IMR-90 (cell line): ENCODE results near the gene COG3. TPM values are rescaled to one million over a fixed set of nuclear protein-coding genes. Genes with fewer than 3 reads are reported as not detected.

ENCODE experiments used
- ATAC-seq: fragments of 200-7000 bp; cut with Tn5 transposase; 2 replicates; pipeline ENCODE4 v1.9.1; 2020; ENCODE audit warnings: low read depth, mild to moderate bottlenecking, moderate library complexity
- BruUV-seq: library from RNA; stranded (reverse); fragments of 400-500 nt; replicated peaks from 2 replicates; lab custom pipeline; 2021; lab: Mats Ljungman, UMichigan
- CTCF ChIA-PET: fragments of 300-600 bp; formaldehyde crosslinking; extraction: SDS; loops from one replicate; lab custom pipeline; 2021; ENCODE audit warnings: antibody characterized with exemption; lab: Yijun Ruan, JAX
- POLR2A ChIA-PET: fragments of 300-600 bp; sonication (Branson Sonifier 250); formaldehyde crosslinking; loops from one replicate; lab custom pipeline; 2022; ENCODE audit warnings: antibody characterized with exemption; ENCODE audit not compliant: unreplicated experiment; lab: Charles Lee
- DNase-seq: peaks from one replicate; pipeline ENCODE4 v3.0.0; 2013
- H2AFZ ChIP-seq: replicated peaks from 2 replicates; pipeline ENCODE3; 2013; ENCODE audit warnings: low read length, mild to moderate bottlenecking; ENCODE audit not compliant: poor library complexity
- H2AK5ac ChIP-seq: 2 replicates; pipeline ENCODE4 v1.6.1; 2013; ENCODE audit warnings: low read depth, low read length, inconsistent platforms
- H2AK9ac ChIP-seq: replicated peaks from 2 replicates; pipeline ENCODE3; 2013; ENCODE audit warnings: mild to moderate bottlenecking, low read depth, low read length, moderate library complexity; ENCODE audit not compliant: poor library complexity
- H2BK120ac ChIP-seq: 2 replicates; pipeline ENCODE4 v1.6.1; 2013; ENCODE audit warnings: low read depth, low read length, inconsistent platforms
- H2BK15ac ChIP-seq: 3 replicates; pipeline ENCODE4 v1.6.1; 2013; ENCODE audit warnings: low read depth, low read length, inconsistent platforms
- H2BK20ac ChIP-seq: 2 replicates; pipeline ENCODE4 v1.6.1; 2013; ENCODE audit warnings: low read depth, mild to moderate bottlenecking, inconsistent platforms, low read length, moderate library complexity
- H2BK5ac ChIP-seq: 2 replicates; pipeline ENCODE4 v1.6.1; 2013; ENCODE audit warnings: mild to moderate bottlenecking, low read depth, low read length, inconsistent platforms; ENCODE audit not compliant: poor library complexity, severe bottlenecking
- H3K14ac ChIP-seq: replicated peaks from 2 replicates; pipeline ENCODE4 v1.6.1; 2013; ENCODE audit warnings: low read depth, low read length, inconsistent platforms
- H3K18ac ChIP-seq: 2 replicates; pipeline ENCODE4 v1.6.1; 2013; ENCODE audit warnings: low read depth, low read length, control low read depth
- H3K23ac ChIP-seq: 2 replicates; pipeline ENCODE4 v1.6.1; 2013; ENCODE audit warnings: low read depth, low read length, inconsistent platforms
- H3K27ac ChIP-seq: 2 replicates; pipeline ENCODE4 v1.5.1; 2013; ENCODE audit warnings: mild to moderate bottlenecking, control low read depth, low read length; ENCODE audit not compliant: insufficient read depth
- H3K27me3 ChIP-seq: 2 replicates; pipeline ENCODE4 v1.6.1; 2013; ENCODE audit warnings: low read length; ENCODE audit not compliant: control insufficient read depth, insufficient read depth
- H3K36me3 ChIP-seq: 2 replicates; pipeline ENCODE4 v1.6.1; 2013; ENCODE audit warnings: low read length, mixed read lengths; ENCODE audit not compliant: control insufficient read depth, insufficient read depth
- H3K4ac ChIP-seq: 2 replicates; pipeline ENCODE4 v1.6.1; 2013; ENCODE audit warnings: low read depth, low read length, inconsistent platforms
- H3K4me1 ChIP-seq: 2 replicates; pipeline ENCODE4 v1.6.1; 2013; ENCODE audit warnings: low read length, mixed read lengths; ENCODE audit not compliant: control insufficient read depth, insufficient read depth
- H3K4me2 ChIP-seq: 2 replicates; pipeline ENCODE4 v1.6.1; 2013; ENCODE audit warnings: low read depth, mild to moderate bottlenecking, control low read depth, low read length, moderate library complexity
- H3K4me3 ChIP-seq: 2 replicates; pipeline ENCODE4 v1.5.1; 2013; ENCODE audit warnings: low read depth, mild to moderate bottlenecking, control low read depth, low read length, moderate library complexity; ENCODE audit not compliant: insufficient read depth
- H3K56ac ChIP-seq: 2 replicates; pipeline ENCODE4 v1.6.1; 2013; ENCODE audit warnings: low read length, inconsistent platforms; ENCODE audit not compliant: insufficient read depth; ENCODE audit errors: extremely low read depth
- H3K79me1 ChIP-seq, 2 experiments: 2 replicates each; pipeline ENCODE4 v1.6.1; 2013; ENCODE audit warnings: low read length in 2 of 2, inconsistent platforms in 1 of 2, low read depth in 1 of 2
- H3K9ac ChIP-seq: 2 replicates; pipeline ENCODE4 v1.6.1; 2013; ENCODE audit warnings: low read depth, low read length, control low read depth
- H3K9me1 ChIP-seq: 2 replicates; pipeline ENCODE4 v1.6.1; 2013; ENCODE audit warnings: low read length, inconsistent platforms; ENCODE audit not compliant: insufficient read depth
- H3K9me3 ChIP-seq: 2 replicates; pipeline ENCODE4 v1.6.1; 2013; ENCODE audit warnings: low read length; ENCODE audit not compliant: control insufficient read depth, insufficient read depth
- H4K20me1 ChIP-seq: 2 replicates; pipeline ENCODE4 v1.6.1; 2013; ENCODE audit warnings: low read length, inconsistent platforms; ENCODE audit not compliant: insufficient read depth
- H4K5ac ChIP-seq: 2 replicates; pipeline ENCODE4 v1.6.1; 2013; ENCODE audit warnings: mild to moderate bottlenecking, low read depth, low read length, control low read depth
- H4K8ac ChIP-seq, 2 experiments: 2 replicates each; pipeline ENCODE4 v1.6.1; 2013; ENCODE audit warnings: low read depth in 2 of 2, low read length in 2 of 2, control low read depth in 1 of 2, inconsistent platforms in 1 of 2
- H4K91ac ChIP-seq: 2 replicates; pipeline ENCODE4 v1.6.1; 2013; ENCODE audit warnings: low read depth, low read length, inconsistent platforms; ENCODE audit not compliant: insufficient read depth
- BHLHE40 ChIP-seq: fragments of 150-350 bp; IDR thresholded peaks from 2 replicates; pipeline ENCODE4 v1.6.1; 2016; ENCODE audit warnings: mild to moderate bottlenecking, low read depth, low read length
- CEBPB ChIP-seq: IDR thresholded peaks from 2 replicates; pipeline ENCODE4 v1.6.1; 2012; ENCODE audit warnings: low read depth, low read length, improper control_type of control experiment
- CHD1 ChIP-seq: IDR thresholded peaks from 2 replicates; pipeline ENCODE4 v1.6.1; 2012; ENCODE audit warnings: low read depth, low read length, improper control_type of control experiment
- FOS ChIP-seq: fragments of 150-350 bp; IDR thresholded peaks from 2 replicates; pipeline ENCODE4 v1.6.1; 2016; ENCODE audit warnings: low read depth, low read length
- MAFK ChIP-seq: IDR thresholded peaks from 2 replicates; pipeline ENCODE4 v1.6.1; 2012; ENCODE audit warnings: low read depth, low read length, improper control_type of control experiment
- MAZ ChIP-seq: IDR thresholded peaks from 2 replicates; pipeline ENCODE4 v1.6.1; 2012; ENCODE audit warnings: low read depth, mild to moderate bottlenecking, low read length, improper control_type of control experiment, moderate library complexity, borderline replicate concordance
- NFE2L2 ChIP-seq: fragments of 150-350 bp; IDR thresholded peaks from 2 replicates; pipeline ENCODE4 v1.6.1; 2016; ENCODE audit warnings: low read depth, mild to moderate bottlenecking, low read length
- POLR2A ChIP-seq: IDR thresholded peaks from 2 replicates; pipeline ENCODE4 v1.6.1; 2012; ENCODE audit warnings: mild to moderate bottlenecking, low read depth, low read length
- RCOR1 ChIP-seq: IDR thresholded peaks from 2 replicates; pipeline ENCODE4 v1.6.1; 2012; ENCODE audit warnings: mild to moderate bottlenecking, low read length, improper control_type of control experiment; ENCODE audit not compliant: insufficient replicate concordance
- RFX5 ChIP-seq: IDR thresholded peaks from 2 replicates; pipeline ENCODE4 v1.8.0; 2012; ENCODE audit warnings: low read depth, mild to moderate bottlenecking, low read length, moderate library complexity
- SMC3 ChIP-seq: fragments of 150-350 bp; IDR thresholded peaks from 2 replicates; pipeline ENCODE4 v1.6.1; 2016; ENCODE audit warnings: low read depth, mild to moderate bottlenecking, antibody characterized with exemption, low read length, moderate library complexity
- WGBS, 2 experiments: methylation state at CpG; one replicate each; pipeline versions ENCODE4 v1.1.5 to v1.1.7; 2013; ENCODE audit warnings: missing lambda C conversion rate in 2 of 2; ENCODE audit not compliant: insufficient read length in 1 of 2; ENCODE audit errors: extremely low coverage in 2 of 2; 5-methylcytosine and 5-hydroxymethylcytosine counted together
- dilution Hi-C: fragments of 300-500 bp; cut with HindIII; formaldehyde crosslinking; loops from one replicate; pipeline ENCODE4 v1.14.3; 2018; ENCODE audit warnings: low sequenced_read_pairs; ENCODE audit not compliant: unreplicated experiment
- in situ Hi-C: fragments of 300-500 bp; cut with MboI; formaldehyde crosslinking; loops from 3 replicates; pipeline ENCODE4 v1.14.3; 2019; ENCODE audit warnings: low sequenced_read_pairs, inconsistent platforms, mixed read lengths
- intact Hi-C: fragments of 100-400 bp; cut with micrococcal nuclease; formaldehyde crosslinking; loops from 2 replicates; pipeline ENCODE4 v1.10.0; 2022
- polyA plus RNA-seq, 3 experiments: library from polyadenylated mRNA; depleted of rRNA; stranded (reverse); fragments of >200 nt; gene quantifications; 2 replicates each; pipeline ENCODE4 v1.2.3, GENCODE V29; 2012; ENCODE audit warnings: low replicate concordance in 1 of 3
- total RNA-seq: library from RNA; depleted of rRNA; stranded (reverse); fragments of >200 nt; gene quantifications from 2 replicates; pipeline ENCODE4 v1.2.3, GENCODE V29; 2012
- TF ChIP-seq, protein P1 (sequence below): fragments of 150-350 bp; IDR thresholded peaks from 2 replicates; pipeline ENCODE4 v1.6.1; 2016; ENCODE audit warnings: low read depth, mild to moderate bottlenecking, low read length, moderate library complexity, borderline replicate concordance

COG3 gene
- total and polyA plus RNA-seq, 2 of the 4 experiments (the other 2 are of a cell fraction), result 21.7 to 31.9 TPM

DNA sequence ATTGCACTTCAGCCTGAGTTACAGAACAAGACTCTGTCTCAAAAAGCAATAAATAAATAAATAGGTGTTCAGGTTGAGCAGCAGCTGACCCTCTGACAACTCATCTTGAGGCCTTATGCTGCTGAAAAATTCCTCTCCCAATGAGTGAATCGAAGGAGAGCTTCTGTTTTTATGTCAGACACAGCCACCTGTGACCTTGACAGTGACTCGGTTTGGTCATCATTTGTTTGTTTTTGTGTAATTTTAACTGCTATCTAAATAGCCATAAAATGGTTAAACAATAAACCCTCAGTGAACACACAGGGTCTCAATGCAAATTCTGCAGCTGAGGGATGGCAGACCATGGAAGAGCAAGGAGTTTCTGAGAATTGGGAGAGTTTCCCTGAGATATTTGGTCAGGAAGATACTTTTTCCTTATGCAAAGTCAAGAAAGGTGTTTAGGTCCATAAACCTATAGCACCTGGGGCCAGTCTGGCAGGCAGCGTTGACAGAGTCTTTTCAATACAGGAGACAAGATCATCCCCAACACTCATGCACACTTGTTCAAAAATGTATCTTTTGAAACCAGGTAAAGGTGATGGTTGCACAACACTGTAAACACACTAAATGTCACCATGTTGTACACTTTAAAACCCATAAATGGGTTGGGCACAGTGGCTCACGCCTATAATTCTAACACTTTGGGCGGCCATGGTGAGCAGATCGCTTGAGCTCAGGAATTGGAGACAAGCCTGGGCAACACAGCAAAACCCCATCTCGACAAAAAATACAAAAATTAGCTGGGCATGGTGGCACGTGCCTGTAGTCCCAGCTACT, 30.0 kb upstream of the COG3 start:
- no peak overlapping the region for H2AK9ac ChIP-seq
- H3K4me1 ChIP-seq, result no peaks in the 10 kb centered on the region
- in situ Hi-C loops, result no loop called here

More for the DNA sequence above, 30.0 kb upstream of the COG3 start:
- ATAC-seq (no peak), DNase-seq (no peak)
- POLR2A ChIA-PET, result no interaction called here
- Histone ChIP-seq H4K5ac (no peak overlapping the region), H3K9me1 (no peaks in the 10 kb centered on the region), H3K36me3 (no peaks in the 10 kb centered on the region), H3K4me3 (no peak overlapping the region), H3K27ac (no peak overlapping the region), H3K4ac (no peak overlapping the region), H2BK20ac (no peak overlapping the region), H3K79me1 (no peaks in the 10 kb centered on the region), H3K9ac (no peak overlapping the region), H3K9me3 (no peaks in the 10 kb centered on the region), H2BK120ac (no peak overlapping the region), H2BK15ac (no peak overlapping the region), H2BK5ac (no peak overlapping the region), H2AFZ (no peak overlapping the region), H3K56ac (no peak overlapping the region), H3K23ac (no peak overlapping the region), H4K8ac (no peak overlapping the region), H4K91ac (no peak overlapping the region), H4K20me1 (no peaks in the 10 kb centered on the region), H3K18ac (no peak overlapping the region), H3K14ac (no peak overlapping the region), H3K27me3 (peaks cover 2% of the 10 kb centered on the region), H2AK5ac (no peak overlapping the region), H3K4me2 (no peak overlapping the region)
- BruUV-seq, result no TSS peak
- intact Hi-C loops (no loop called here), dilution Hi-C loops (no loop called here)
- 80% methylated on average over 1 of the region's 8 CpGs; no CpG with 5 or more reads in 1 of the 2 experiments for WGBS, 2 experiments
- CTCF ChIA-PET, result no interaction called here
- TF ChIP-seq RCOR1, result no peak
- no peak for TF ChIP-seq MAZ
- no peak for TF ChIP-seq MAFK
- TF ChIP-seq POLR2A, result no peak
- no peak for TF ChIP-seq CEBPB
- TF ChIP-seq FOS, result no peak
- TF ChIP-seq BHLHE40, result no peak
- TF ChIP-seq NFE2L2, result no peak
- no peak for TF ChIP-seq CHD1
- TF ChIP-seq RFX5, result no peak
- TF ChIP-seq SMC3, result no peak
- TF ChIP-seq, protein P1, sequence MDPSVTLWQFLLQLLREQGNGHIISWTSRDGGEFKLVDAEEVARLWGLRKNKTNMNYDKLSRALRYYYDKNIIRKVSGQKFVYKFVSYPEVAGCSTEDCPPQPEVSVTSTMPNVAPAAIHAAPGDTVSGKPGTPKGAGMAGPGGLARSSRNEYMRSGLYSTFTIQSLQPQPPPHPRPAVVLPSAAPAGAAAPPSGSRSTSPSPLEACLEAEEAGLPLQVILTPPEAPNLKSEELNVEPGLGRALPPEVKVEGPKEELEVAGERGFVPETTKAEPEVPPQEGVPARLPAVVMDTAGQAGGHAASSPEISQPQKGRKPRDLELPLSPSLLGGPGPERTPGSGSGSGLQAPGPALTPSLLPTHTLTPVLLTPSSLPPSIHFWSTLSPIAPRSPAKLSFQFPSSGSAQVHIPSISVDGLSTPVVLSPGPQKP, result no peak
